ENCODE results near the gene MGST2.

GRCh38 chr4:139668658-139669201, 3.1 kb downstream of the MGST2 start:
- TF ChIP-seq EZH2 (IDR thresholded peaks at IDR 0.05; ENCODE audit: low read depth) = no peak
- TF ChIP-seq, protein P1, sequence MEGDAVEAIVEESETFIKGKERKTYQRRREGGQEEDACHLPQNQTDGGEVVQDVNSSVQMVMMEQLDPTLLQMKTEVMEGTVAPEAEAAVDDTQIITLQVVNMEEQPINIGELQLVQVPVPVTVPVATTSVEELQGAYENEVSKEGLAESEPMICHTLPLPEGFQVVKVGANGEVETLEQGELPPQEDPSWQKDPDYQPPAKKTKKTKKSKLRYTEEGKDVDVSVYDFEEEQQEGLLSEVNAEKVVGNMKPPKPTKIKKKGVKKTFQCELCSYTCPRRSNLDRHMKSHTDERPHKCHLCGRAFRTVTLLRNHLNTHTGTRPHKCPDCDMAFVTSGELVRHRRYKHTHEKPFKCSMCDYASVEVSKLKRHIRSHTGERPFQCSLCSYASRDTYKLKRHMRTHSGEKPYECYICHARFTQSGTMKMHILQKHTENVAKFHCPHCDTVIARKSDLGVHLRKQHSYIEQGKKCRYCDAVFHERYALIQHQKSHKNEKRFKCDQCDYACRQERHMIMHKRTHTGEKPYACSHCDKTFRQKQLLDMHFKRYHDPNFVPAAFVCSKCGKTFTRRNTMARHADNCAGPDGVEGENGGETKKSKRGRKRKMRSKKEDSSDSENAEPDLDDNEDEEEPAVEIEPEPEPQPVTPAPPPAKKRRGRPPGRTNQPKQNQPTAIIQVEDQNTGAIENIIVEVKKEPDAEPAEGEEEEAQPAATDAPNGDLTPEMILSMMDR (conservative IDR thresholded peaks at IDR 0.05) = no peak
